HG03135 (cell line): ENCODE data around the gene C4B.
"Not testable (repeated sequence)": the region's sequence is repeated elsewhere in the genome, so short reads cannot be mapped to it uniquely, and the experiment has no call there.

Experiments
- ATAC-seq: cut with Tn5 transposase; IDR thresholded peaks from one replicate; pipeline ENCODE4 v1.9.1; 2021; ENCODE audit warnings: mild to moderate bottlenecking, moderate library complexity; ENCODE audit not compliant: unreplicated experiment

C4B gene

DNA sequence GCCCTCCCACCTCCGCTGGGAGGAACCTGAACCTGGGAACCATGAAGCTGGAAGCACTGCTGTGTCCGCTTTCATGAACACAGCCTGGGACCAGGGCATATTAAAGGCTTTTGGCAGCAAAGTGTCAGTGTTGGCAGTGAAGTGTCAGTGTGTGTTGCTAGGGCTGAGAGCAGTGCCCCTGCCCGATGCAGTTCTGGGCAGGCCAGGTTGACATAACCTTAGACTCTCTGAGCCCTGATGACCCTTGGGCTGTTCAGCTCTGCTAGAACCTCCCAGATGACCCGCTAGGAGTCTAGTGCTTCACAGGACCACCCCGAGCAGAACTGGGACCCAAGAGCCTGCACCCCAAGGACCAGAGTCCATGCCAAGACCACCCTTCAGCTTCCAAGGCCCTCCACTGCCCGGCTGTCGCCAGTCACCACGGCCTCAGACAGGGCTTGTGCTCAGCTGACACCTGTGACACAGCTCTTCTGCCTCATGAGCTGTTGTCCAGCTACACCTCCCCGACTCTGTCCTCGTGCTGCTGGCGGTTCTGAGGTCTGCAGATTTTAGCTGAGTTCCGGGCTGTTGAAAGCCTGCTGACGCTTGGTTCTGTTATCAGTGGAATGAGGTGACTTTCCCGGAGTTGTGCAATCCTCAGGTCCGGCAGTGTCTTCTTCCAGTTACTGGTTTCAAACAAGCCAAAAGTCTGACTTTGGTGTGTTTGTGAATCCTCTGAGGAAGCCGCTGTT lies 20.9 kb downstream of the C4B start:
- not testable (repeated sequence) for ATAC-seq

DNA sequence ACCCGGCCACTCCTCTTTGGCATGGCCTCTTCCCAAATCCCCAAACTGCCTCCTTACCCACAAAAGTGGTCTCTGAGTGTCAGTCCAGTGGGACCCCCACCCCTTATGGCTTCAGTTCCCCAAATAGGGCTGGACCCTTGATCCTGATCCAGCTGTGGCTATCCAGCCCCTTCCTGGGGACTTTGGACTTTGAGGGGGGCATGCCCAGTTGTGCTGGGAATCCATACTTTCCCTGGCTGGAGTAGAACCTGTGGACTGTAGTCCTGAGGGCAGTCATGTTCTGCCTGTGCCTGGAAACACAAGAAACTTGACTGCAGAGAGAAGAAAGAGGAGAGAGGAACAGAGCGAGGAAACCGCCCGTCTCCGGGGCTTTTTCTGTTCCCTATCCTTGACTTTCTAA lies 22.5 kb downstream of the C4B start:
- not testable (repeated sequence) for ATAC-seq

DNA sequence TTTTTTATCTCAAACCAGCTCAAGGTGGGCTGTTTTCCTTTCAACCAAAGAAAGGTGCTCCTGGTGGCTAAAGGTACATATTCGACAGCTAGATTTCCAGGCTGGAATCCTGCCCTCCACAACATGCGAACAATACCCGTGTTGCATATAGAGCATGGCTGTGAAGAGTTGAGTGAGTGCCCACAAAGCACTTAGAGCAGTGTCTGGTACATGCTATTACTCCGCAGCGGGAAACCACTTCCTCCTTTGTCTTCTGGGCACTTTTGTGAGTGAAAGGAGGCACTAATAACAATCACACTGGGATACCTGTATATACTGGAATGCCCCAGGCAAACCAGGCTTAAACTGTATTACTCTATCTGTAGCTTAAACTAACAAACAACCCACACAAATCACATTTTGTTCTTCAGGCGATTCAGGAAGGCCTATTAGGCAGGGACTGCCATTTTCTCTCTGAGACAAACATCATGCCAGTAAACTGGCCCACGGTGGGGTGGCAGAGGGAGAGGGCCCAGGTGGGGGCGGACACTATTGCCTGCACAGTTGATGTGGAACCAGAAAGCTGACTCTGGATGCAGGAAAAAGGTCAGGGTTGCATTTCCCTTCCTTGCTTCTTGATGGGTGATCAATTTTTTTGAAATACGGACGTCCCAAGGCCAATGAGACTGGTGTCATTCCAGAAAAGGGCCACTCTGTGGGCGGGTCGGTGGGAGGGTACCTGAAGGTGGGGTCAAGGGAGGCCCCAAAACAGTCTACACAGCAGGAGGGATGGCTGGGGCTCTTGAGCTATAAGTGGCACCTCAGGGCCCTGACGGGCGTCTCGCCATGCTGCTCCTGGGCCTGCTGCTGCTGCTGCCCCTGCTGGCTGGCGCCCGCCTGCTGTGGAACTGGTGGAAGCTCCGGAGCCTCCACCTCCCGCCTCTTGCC lies 23.3 kb downstream of the C4B start, which contains the start of gene CYP21A2:
CYP21A2 (plus strand) TSS at position 818 of the 927 bp plus-strand sequence; CDS start at position 826, 8 bp downstream.
- not testable (repeated sequence) for ATAC-seq

DNA sequence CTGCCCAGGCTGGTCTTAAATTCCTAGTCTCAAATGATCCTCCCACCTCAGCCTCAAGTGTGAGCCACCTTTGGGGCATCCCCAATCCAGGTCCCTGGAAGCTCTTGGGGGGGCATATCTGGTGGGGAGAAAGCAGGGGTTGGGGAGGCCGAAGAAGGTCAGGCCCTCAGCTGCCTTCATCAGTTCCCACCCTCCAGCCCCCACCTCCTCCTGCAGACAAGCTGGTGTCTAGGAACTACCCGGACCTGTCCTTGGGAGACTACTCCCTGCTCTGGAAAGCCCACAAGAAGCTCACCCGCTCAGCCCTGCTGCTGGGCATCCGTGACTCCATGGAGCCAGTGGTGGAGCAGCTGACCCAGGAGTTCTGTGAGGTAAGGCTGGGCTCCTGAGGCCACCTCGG lies 24.3 kb downstream of the C4B start:
- not testable (repeated sequence) for ATAC-seq

DNA sequence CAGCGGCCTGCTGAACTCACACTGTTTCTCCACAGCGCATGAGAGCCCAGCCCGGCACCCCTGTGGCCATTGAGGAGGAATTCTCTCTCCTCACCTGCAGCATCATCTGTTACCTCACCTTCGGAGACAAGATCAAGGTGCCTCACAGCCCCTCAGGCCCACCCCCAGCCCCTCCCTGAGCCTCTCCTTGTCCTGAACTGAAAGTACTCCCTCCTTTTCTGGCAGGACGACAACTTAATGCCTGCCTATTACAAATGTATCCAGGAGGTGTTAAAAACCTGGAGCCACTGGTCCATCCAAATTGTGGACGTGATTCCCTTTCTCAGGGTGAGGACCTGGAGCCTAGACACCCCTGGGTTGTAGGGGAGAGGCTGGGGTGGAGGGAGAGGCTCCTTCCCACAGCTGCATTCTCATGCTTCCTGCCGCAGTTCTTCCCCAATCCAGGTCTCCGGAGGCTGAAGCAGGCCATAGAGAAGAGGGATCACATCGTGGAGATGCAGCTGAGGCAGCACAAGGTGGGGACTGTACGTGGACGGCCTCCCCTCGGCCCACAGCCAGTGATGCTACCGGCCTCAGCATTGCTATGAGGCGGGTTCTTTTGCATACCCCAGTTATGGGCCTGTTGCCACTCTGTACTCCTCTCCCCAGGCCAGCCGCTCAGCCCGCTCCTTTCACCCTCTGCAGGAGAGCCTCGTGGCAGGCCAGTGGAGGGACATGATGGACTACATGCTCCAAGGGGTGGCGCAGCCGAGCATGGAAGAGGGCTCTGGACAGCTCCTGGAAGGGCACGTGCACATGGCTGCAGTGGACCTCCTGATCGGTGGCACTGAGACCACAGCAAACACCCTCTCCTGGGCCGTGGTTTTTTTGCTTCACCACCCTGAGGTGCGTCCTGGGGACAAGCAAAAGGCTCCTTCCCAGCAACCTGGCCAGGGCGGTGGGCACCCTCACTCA lies 25.0 kb downstream of the C4B start:
- ATAC-seq, result not testable (repeated sequence)

DNA sequence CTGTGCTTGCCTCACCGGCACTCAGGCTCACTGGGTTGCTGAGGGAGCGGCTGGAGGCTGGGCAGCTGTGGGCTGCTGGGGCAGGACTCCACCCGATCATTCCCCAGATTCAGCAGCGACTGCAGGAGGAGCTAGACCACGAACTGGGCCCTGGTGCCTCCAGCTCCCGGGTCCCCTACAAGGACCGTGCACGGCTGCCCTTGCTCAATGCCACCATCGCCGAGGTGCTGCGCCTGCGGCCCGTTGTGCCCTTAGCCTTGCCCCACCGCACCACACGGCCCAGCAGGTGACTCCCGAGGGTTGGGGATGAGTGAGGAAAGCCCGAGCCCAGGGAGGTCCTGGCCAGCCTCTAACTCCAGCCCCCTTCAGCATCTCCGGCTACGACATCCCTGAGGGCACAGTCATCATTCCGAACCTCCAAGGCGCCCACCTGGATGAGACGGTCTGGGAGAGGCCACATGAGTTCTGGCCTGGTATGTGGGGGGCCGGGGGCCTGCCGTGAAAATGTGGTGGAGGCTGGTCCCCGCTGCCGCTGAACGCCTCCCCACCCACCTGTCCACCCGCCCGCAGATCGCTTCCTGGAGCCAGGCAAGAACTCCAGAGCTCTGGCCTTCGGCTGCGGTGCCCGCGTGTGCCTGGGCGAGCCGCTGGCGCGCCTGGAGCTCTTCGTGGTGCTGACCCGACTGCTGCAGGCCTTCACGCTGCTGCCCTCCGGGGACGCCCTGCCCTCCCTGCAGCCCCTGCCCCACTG lies 25.9 kb downstream of the C4B start:
- not testable (repeated sequence) for ATAC-seq

DNA sequence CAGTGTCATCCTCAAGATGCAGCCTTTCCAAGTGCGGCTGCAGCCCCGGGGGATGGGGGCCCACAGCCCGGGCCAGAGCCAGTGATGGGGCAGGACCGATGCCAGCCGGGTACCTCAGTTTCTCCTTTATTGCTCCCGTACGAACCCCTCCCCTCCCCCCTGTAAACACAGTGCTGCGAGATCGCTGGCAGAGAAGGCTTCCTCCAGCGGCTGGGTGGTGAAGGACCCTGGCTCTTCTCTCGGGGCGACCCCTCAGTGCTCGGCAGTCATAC lies 26.4 kb downstream of the C4B start:
- not testable (repeated sequence) for ATAC-seq

DNA sequence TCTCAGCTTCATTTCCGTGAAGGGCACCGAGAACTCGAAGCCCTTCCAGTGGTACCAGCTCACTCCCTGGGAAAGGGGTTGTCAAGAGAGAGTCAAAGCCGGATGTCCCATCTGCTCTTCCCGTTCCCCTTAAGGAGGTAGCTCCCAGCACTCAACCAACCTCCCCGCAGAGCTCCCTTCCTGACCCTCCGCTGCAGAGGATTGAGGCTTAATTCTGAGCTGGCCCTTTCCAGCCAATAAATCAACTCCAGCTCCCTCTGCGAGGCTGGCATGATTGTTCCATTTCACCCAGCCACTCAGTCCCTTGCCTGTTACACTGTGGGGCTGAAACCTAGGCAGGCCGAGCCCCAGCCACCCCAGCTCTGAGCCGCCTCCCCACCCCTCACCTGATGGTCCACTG lies 26.8 kb downstream of the C4B start:
- ATAC-seq, result not testable (repeated sequence)

DNA sequence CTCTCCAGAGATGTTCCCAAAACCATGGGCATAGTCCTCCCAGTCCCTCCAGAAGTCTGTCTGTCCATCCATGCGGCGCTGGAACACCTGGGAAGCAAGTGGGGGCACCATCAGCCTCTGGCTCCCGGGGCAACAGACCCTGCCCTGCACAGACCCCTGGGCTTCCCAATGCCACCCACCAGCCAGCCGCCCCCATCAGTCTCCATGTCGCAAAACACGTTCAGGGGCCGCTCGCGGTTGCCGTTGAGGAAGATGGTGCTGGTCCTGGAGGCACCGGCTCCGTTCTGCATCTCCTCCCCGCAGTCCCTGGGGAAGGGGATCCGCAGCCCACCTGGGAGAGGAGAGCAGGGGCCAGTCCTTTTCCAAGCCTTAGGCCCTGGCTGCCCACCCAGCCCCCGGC lies 27.7 kb downstream of the C4B start:
- not testable (repeated sequence) for ATAC-seq

DNA sequence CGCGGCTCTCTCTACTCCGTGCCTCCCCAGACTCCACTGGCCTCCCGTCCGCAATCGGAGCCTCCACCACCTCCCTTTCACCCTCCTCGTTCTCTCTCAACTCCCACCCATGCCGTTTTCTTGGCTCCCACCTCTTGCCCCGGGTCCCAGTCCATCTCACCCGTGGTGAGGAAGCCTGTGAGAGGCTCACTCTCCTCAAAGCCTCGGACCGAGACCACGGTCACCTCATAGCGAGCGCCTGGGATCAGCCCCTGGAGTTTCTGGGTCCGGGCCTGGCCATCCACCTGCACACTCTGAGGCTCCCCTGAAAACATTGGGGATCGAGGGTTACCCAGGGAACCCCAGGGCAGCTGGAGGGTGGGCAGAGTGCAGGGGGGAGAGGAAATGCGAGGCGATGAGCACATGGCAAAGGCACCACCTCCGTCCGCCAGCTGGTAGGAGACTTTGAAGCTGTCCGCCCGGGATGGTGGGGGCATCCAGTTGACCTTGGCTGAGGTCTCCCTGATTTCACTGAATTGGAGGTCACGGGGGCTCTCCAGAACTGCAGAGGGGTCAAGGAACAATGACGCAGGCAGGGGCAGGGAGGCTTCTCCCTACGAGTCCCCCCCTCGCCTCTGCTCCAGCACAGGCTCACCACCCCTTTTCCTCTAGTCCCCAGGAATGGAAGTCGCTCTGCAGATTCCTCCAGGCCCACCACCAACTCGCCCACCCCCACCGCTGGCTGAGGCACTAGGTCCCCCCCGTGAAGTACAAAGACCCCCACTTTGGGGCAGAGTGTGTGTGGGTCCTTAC lies 29.2 kb downstream of the C4B start:
- ATAC-seq, result not testable (repeated sequence)

DNA sequence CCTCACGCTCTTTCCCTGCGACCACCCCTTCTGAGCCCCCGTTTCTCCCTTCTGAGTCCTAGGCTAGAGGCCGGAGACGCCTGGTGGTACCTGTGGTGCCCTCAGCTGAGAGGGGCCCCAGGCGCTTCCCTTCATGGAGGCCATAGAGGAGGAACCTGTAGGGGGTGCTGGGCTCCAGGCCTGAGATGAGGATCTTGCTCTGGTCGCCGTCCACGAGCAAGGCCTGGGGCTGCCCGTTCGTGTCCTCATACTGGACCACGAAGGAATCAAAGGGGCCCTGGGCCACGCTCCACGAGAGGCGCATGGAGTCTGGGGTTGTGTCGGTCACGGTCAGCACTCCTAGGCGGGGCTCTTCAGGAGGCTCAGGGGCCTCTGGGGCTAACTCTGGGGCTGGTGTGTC lies 30.3 kb downstream of the C4B start:
- not testable (repeated sequence) for ATAC-seq

DNA sequence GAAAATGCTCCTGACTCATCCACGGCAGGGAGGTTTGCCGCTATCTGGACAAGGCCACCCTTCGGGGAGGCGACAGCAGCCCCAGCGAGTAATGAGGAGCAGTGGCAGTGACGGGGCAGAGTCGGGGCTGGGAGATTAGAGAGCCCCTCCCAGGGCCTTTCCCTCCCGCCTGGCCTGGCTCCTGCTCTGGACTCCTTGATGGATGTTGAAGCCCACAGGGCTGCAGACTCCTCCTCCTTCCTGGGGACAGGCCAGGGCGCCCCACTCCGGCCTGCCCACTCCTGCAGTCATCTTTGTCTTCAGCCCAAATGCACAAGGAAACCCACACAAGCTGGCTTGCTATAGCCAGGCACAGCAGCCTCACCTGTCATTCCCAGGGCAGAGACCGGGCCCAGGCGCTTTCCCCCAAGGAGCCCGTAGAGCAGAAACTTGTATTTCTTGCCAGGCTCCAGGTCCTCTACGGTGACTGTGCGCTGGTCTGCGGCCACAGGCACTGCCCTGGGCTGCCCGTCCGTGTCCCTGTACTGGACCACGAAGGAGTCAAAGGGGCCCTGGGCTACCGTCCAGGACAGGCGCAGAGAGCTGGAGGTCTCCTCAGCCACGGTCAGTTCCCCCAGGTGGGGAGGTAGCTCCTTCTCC lies 31.3 kb downstream of the C4B start:
- no peak for ATAC-seq

DNA sequence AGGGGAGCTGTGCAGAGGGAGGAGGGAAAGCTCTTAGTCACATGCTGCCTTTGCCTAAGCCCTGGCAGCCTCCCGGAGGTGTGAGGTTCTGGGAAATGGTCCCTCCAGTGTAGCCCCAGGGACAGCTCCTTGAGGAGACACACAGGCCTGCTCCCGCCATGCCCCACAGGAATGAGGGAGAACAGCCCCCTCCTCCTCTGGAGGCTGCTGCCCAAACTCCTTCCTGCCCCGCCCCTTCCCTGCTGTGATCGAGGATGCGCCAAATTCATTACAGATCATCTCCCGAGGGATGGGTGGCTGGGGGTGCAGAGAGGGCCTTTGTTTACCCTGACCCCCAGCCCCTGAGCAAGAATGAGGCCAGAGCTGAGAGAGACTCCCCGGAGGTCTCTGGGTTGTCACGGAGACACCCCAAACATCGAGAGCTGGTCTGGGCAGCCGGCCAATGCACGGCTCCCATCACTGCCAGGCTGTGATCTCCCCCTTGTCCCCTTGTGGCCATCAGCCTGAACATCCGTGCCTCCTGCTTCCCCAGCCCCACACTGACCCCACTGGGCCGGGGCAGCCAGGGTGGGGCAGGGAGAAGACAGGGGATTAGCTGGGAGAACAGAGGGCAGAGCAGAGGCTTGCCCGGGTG lies 32.0 kb downstream of the C4B start:
- ATAC-seq, result no peak

DNA sequence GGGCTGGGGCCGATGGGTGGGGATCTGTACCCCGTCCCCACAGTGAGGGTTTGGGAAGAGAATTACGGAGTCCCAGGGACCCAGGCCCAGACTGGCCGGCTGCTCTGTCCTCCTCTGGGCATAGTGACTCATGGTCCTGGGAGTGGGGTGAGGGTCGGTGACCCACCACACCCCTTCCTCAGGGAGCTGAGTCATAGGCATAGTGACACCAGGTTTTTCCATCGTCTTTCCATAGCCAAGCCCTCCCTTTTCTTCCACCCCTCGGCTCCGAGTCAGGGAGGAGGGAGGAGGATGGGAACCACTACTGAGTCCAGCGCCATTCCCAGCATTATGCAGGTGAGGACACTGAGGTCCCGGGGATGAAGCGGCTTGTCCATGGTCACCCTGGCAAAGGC lies 32.5 kb downstream of the C4B start:
- no peak for ATAC-seq

DNA sequence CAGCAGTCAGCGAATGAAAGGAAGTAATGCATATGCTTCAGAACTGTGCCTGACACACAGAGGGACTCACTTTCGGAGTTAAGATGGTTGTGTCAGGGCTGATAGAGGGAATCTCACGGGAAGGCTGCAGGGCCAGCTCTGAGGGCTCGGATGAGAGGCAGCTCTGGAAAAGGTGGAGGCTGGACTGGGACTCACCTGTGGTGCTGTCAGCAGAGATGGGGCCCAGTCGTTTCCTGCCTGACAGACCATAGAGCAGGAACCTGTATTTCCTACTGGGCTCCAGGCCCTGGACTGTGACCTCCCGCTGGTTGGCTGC lies 32.9 kb downstream of the C4B start:
- no peak for ATAC-seq

DNA sequence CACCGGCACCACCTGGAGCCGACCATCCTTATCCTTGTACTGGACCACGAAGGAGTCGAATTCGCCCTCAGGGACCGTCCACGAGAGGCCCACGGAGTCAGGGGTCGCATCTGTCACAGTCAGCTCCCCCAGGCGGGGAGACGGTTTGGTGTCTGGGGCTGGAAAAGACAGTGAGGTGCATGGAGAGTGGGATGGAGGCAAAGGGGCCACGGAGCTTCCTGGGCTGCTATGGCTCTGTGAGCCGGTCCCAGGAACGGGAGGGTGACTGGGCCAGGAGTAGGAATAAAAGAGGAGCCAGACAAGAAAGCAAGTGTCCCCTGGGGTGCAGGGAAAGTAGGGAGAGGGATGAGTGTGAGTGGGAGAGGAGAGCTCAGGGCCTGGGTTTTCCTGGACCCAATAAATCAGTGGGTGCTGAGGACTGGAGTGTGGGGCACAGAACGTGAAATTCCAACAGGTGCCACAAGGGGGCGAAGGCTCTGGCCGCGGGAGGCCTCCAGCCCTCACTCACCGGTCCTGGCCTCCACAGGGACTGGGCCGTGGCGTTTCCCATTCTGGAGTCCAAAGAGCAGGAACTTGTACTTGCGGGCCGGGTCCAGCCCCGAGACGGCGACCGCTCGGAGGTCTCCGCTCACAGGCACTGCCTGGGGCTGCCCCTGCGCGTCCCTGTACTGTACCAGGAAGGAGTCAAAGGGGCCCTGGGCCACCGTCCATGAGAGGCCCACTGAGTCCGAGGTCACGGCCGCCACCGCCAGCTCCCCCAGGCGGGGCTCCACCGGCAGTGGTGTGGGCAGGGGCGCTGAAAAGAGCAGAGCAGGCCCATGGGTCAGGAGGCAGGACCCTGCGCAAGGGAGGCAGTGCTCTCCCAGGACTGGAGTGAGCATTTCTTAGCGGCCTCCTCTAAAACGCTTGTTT lies 33.5 kb downstream of the C4B start:
- no peak for ATAC-seq

DNA sequence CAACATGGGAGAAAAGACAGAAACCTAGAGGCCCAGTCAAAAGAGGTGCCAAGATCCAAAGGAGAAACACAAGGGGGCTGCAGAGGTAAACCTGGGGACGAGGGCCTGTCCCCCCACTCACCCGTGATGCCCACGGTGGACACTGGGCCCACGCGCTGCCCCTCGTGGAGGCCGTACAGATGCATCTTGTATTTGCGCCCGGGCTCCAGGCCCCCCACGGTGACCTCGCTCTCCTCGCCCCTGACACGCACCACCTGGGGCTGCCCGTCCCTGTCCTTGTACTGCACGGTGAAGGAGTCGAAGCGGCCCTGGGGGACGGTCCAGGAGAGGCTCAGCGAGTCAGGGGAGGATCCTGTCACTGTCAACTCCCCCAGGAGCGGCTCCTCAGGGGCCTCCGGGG lies 34.6 kb downstream of the C4B start:
- not testable (repeated sequence) for ATAC-seq

DNA sequence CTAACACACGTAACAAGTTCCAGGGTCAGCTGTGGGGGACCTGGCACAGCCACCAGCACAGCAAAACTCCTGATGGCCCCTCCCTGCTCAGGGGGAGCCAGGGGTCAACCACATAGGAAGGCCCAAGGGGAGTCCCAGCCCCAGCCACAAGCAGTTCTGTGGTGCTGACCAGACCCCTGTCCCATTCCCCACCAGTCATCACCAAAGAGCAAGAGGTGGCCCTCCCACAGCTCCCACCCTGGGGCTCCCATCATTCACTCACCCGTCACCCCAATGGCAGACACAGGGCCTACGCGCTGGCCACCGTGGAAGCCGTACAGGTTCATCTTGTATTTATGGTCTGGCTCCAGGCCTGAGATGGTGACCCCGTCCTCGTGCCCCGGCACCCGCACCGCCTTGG lies 35.1 kb downstream of the C4B start:
- ATAC-seq, result not testable (repeated sequence)
